Naive thymus-derived CD8-positive, alpha-beta T cell (primary cell): ENCODE results near the gene LCMT1. TPM values are rescaled to one million over a fixed set of nuclear protein-coding genes. Genes with fewer than 3 reads are reported as not detected.

Experiments used
- ATAC-seq, 2 donors: fragments of 150-1000 bp; cut with Tn5 transposase in 1 of 2; sonication (Bioruptor Pico), chemical (Tn5 transposase) in 1 of 2; 1 replicate in 1 of 2; 2 replicates in 1 of 2; pipeline ENCODE4 v1.10.0; 2021; ENCODE audit warnings: mild to moderate bottlenecking in 2 of 2, moderate library complexity in 2 of 2
- POLR2A ChIA-PET: fragments of 350-600 bp; sonication (Branson Sonifier 250); formaldehyde crosslinking; loops from one replicate; lab custom pipeline; 2021; ENCODE audit warnings: antibody characterized with exemption; lab: Charles Lee
- DNase-seq, 10 donors: peaks; one replicate each; pipeline versions ENCODE4 v3.0.0 to v3.0.0-alpha.2; 2020 to 2022
- H3K27ac Mint-ChIP-seq, 10 donors: one replicate each; pipeline ENCODE4 v1.8.0; 2020 to 2022; ENCODE audit warnings: mild to moderate bottlenecking in 10 of 10, mixed read lengths in 10 of 10, moderate library complexity in 4 of 10, inconsistent platforms in 1 of 10
- H3K27me3 Mint-ChIP-seq, 5 donors: one replicate each; pipeline ENCODE4 v1.8.0; 2021 to 2022; ENCODE audit warnings: mixed read lengths in 5 of 5
- H3K36me3 Mint-ChIP-seq, 3 donors: one replicate each; pipeline ENCODE4 v1.8.0; 2020 to 2022; ENCODE audit warnings: mixed read lengths in 3 of 3, mild to moderate bottlenecking in 2 of 3, inconsistent platforms in 1 of 3
- H3K4me1 Mint-ChIP-seq, 4 donors: one replicate each; pipeline ENCODE4 v1.8.0; 2021 to 2022; ENCODE audit warnings: mixed read lengths in 4 of 4
- H3K4me3 Mint-ChIP-seq, 10 donors: one replicate each; pipeline ENCODE4 v1.8.0; 2020 to 2022; ENCODE audit warnings: mild to moderate bottlenecking in 10 of 10, mixed read lengths in 10 of 10, moderate library complexity in 6 of 10, inconsistent platforms in 1 of 10
- H3K9me3 Mint-ChIP-seq, 9 donors: one replicate each; pipeline ENCODE4 v1.8.0; 2020 to 2022; ENCODE audit warnings: mixed read lengths in 9 of 9, mild to moderate bottlenecking in 3 of 9, inconsistent platforms in 1 of 9, moderate library complexity in 1 of 9
- polyA plus RNA-seq, 3 donors: library from polyadenylated mRNA; unstranded; fragments of 300-500 nt; fragmentation: Illumina TruSeq; gene quantifications; one replicate each; pipeline ENCODE4 v1.2.3, GENCODE V29; 2021
- total RNA-seq, 8 experiments: library from RNA in 2 of 8; stranded (reverse) in 2 of 8; gene quantifications; one replicate each; pipeline ENCODE4 v1.2.3 and lab custom pipeline; 2021 to 2026

Gene LCMT1
- total and polyA plus RNA-seq, 5 experiments from 2014 or later, result 29.9 to 41.4 (median 38.7) TPM

DNA sequence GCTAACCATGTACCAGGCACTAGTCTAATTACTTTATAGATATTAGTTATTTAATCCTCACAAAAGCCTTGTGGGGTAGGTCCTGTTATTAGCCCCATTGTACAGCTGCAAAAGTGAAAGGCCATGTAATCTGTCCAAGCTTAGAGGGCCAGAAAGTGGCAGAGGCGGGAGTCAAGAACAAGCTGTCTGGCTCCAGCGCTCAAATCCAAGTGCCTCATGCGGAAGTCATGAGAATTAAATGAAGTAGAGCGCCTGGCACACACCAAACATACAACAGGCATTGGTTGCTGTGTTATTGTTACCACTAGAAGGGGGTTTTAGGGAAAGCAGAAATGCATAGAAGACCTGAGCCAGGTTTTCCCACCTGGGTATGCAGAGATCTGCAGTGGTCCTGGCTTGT, 106.4 kb downstream of the LCMT1 start:
- H3K27ac Mint-ChIP-seq, result no peak overlapping the region
- ATAC-seq (no peak), DNase-seq (no peak)
- H3K36me3 Mint-ChIP-seq, result no peaks in the 10 kb centered on the region
- H3K9me3 Mint-ChIP-seq, result no peaks in the 10 kb centered on the region
- H3K27me3 Mint-ChIP-seq, result peaks cover 0 to 7% (median 0%) of the 10 kb centered on the region in 5 donors
- no peaks in the 10 kb centered on the region for H3K4me1 Mint-ChIP-seq
- POLR2A ChIA-PET, result interaction anchor here (0.6 kb wide), 1 partner anchor 30 kb away, joined by 3 read pairs; no protein-coding TSS in a partner anchor
- no peak overlapping the region for H3K4me3 Mint-ChIP-seq

DNA sequence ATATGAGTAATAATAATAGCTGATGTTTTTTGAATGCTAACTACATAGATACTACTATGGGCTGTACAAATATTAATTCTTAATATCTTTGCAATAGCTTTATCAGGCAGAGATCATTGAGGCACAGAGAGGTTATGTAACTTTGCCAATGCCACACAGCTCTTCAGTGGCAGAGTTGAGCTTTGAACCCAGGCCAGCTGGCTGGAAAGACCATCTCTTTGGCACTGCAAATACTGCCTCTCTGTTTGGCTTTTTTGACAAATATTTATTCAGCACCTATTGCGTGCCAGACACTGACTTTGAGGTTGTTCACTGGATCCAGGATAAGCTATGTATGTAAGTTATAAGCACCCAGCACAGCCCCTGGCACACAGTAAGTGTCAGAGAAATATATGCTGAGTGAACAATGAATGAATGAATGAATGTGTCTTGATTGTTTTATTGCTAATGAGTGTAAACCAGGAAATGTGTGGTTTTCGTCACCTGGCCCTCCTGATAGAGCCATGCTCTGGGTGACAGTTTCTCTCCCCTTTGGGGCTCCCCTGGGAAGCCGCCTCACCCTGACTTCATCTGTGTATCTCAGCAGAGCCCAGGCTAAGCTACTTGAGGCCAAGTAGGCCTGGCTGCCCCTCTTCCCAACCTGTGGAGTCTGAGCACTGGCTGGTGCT, 107.7 kb downstream of the LCMT1 start:
- POLR2A ChIA-PET, result no interaction called here
- DNase-seq (no peak), ATAC-seq (no peak)
- H3K4me1 Mint-ChIP-seq, result no peaks in the 10 kb centered on the region
- H3K9me3 Mint-ChIP-seq, result no peaks in the 10 kb centered on the region
- no peaks in the 10 kb centered on the region for H3K36me3 Mint-ChIP-seq
- peaks cover 0 to 7% (median 0%) of the 10 kb centered on the region in 5 donors for H3K27me3 Mint-ChIP-seq
- no peak overlapping the region for H3K4me3 Mint-ChIP-seq
- no peak overlapping the region for H3K27ac Mint-ChIP-seq

DNA sequence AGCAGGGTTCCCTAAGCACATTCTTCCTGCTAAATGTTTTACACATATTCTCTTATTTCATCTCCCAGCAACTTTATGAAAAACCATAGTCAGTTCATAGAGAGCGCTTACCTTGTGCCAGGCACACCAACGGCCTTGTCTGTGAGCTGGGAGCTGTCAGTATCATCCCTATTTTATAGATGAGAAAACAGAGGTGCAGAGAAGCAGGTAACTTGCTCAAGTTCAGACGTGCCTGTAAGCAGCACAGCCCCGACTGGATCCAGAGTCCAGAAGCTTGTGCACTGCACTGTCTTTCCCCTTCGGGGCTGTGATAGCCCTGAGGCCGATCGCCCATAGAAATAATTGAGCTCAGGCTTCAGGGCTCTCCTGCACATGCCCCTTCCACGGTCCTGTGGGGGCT, 111.4 kb downstream of the LCMT1 start:
- POLR2A ChIA-PET, result interaction anchor here (0.9 kb wide), 1 partner anchor 10 kb away, joined by 3 read pairs; no protein-coding TSS in a partner anchor
- Mint-ChIP-seq H3K27me3 (peaks cover 0 to 5% (median 0%) of the 10 kb centered on the region in 5 donors), H3K9me3 (no peaks in the 10 kb centered on the region), H3K4me1 (no peaks in the 10 kb centered on the region), H3K36me3 (no peaks in the 10 kb centered on the region), H3K27ac (peak overlapping the region in 2 of 10 donors; percentile 22 to 61), H3K4me3 (no peak overlapping the region)
- ATAC-seq (no peak), DNase-seq (no peak)

DNA sequence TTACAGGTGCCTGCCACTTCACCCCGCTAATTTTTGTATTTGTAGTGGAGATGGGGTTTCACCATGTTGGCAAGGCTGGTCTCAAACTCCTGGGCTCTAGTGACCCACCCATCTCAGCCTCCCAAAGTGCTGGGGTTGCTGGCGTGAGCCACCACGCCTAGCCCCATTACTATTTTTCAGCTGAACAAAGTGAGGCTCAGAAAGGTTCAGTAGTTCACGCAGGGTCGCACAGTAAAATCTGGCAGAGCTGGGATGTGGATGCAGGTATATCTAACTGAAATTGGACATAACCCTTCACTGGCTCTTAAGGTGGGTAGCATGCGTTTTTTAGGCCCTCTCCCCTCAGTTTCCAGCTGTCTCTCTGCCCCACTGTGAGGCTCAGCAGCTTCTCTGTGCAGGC, 112.4 kb downstream of the LCMT1 start:
- DNase-seq, result no peak
- Mint-ChIP-seq H3K9me3 (no peaks in the 10 kb centered on the region), H3K4me3 (no peak overlapping the region), H3K27ac (no peak overlapping the region), H3K27me3 (no peaks in the 10 kb centered on the region), H3K36me3 (no peaks in the 10 kb centered on the region), H3K4me1 (no peaks in the 10 kb centered on the region)
- ATAC-seq, result no peak
- POLR2A ChIA-PET, result interaction anchor here (0.9 kb wide), 1 partner anchor 9 kb away, joined by 3 read pairs; no protein-coding TSS in a partner anchor

- no peak overlapping the region for H3K4me3 Mint-ChIP-seq
- H3K9me3 Mint-ChIP-seq, result no peaks in the 10 kb centered on the region
- DNase-seq (no peak), ATAC-seq (no peak)
- H3K27ac Mint-ChIP-seq, result peak overlapping the region in 1 of 10 donors; percentile 19
- peaks cover 0 to under 1% (median 0%) of the 10 kb centered on the region in 5 donors for H3K27me3 Mint-ChIP-seq
- H3K4me1 Mint-ChIP-seq, result no peaks in the 10 kb centered on the region
- no peaks in the 10 kb centered on the region for H3K36me3 Mint-ChIP-seq
- POLR2A ChIA-PET, result no interaction called here
Observed at GRCh38 chr16:25224731-25225319, 113.3 kb downstream of the LCMT1 start.

Other genes starting within 250 kb of the LCMT1 start
- 10 to 100 TPM; 69.1 to 69.5 TPM for gene ARHGAP17, start 96.4 kb upstream of the LCMT1 start, total RNA-seq
- gene ARHGAP17, start 96.4 kb upstream of the LCMT1 start, polyA plus RNA-seq, result 10 to 100 TPM; 18.2 to 38.6 (median 20.5) TPM
- not detected for gene AQP8, start 105.2 kb downstream of the LCMT1 start, total RNA-seq
- not detected for gene AQP8, start 105.2 kb downstream of the LCMT1 start, polyA plus RNA-seq
- gene ZKSCAN2, start 146.1 kb downstream of the LCMT1 start, total RNA-seq, result 1 to 10 TPM; 4.8 to 5.4 TPM
- gene ZKSCAN2, start 146.1 kb downstream of the LCMT1 start, polyA plus RNA-seq, result 1 to 10 TPM; 1.4 to 1.7 (median 1.5) TPM